GM13976 (cell line): ENCODE data around the gene OSER1.
A peak's percentile ranks its signal among the peaks of the same experiment; 100 is the strongest.
"Not testable (repeated sequence)": the region's sequence is repeated elsewhere in the genome, so short reads cannot be mapped to it uniquely, and the experiment has no call there.

Source experiments
- DNase-seq: peaks from one replicate; pipeline ENCODE4 v3.0.0; 2012; ENCODE audit warnings: low spot score
- in situ Hi-C: fragments of 300-500 bp; cut with MboI; formaldehyde crosslinking; loops from one replicate; pipeline ENCODE4 v1.12.0; 2022; ENCODE audit warnings: low sequenced_read_pairs, mixed read lengths, inconsistent platforms; ENCODE audit not compliant: unreplicated experiment
- TF ChIP-seq, protein P1 (sequence below): IDR thresholded peaks from 2 replicates; pipeline ENCODE4 v1.5.1; 2012; ENCODE audit warnings: borderline replicate concordance, mild to moderate bottlenecking; ENCODE audit not compliant: insufficient read depth; ENCODE audit errors: extremely low read depth, missing control alignments, control extremely low read depth

Gene OSER1

DNA sequence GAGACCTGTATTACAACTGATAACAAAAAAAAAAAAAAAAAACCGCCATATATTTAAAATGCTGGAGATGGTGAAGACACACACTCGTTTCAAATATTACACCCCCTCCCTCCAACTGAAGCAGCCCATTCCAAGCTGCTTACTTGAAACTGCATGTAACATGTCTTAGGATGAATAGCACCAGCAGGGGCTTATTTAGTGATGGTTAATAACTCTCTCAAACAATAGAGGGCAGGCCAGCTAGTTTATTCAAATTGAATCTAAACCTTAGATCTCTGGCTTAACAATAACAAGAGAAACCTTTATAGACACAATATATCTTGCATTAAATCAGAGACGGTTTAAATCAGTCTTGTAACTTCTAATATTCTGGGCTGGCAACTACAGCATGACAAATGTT lies 14.3 kb downstream of the OSER1 start:
- in situ Hi-C loops, result no loop called here
- no peak for DNase-seq
- TF ChIP-seq, protein P1, sequence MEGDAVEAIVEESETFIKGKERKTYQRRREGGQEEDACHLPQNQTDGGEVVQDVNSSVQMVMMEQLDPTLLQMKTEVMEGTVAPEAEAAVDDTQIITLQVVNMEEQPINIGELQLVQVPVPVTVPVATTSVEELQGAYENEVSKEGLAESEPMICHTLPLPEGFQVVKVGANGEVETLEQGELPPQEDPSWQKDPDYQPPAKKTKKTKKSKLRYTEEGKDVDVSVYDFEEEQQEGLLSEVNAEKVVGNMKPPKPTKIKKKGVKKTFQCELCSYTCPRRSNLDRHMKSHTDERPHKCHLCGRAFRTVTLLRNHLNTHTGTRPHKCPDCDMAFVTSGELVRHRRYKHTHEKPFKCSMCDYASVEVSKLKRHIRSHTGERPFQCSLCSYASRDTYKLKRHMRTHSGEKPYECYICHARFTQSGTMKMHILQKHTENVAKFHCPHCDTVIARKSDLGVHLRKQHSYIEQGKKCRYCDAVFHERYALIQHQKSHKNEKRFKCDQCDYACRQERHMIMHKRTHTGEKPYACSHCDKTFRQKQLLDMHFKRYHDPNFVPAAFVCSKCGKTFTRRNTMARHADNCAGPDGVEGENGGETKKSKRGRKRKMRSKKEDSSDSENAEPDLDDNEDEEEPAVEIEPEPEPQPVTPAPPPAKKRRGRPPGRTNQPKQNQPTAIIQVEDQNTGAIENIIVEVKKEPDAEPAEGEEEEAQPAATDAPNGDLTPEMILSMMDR, result no peak

DNA sequence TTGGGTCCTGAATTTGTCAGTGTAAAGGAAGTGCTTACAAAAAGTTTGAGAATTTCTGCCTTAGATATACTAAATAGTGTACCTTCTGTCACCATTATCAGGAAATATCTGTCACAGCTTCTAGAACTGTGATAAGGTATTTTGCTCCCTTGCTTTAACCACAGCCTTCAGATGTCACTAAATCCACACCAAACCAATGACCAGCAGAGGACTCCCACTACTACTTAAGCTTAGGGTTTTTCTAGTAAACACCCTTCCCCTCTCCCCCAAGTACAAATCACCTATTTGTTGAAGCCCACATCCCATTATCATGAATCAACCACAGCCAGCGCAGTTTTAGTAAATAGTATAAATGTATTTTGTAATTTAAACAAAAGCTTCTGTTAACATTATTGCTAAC lies 15.0 kb downstream of the OSER1 start:
- TF ChIP-seq, protein P1, result no peak
- in situ Hi-C loops, result no loop called here
- DNase-seq, result no peak

DNA sequence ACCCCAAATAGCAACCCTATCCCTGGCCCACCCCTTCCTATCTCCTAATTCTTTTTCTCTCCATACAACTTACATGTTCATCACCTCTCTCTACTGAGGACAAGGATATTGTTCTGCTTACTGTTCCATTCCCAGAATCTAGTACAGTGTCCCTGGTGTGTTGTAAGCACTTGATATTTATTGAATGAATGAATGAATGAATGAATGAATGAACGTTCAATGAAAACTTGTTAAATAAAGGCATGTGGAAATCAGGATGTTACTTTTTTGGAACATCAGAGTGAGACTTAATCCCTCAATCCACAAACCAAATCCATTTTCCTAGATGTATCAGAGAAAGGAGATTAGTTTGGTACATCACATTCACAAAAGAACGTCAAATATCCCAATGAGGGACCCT lies 16.8 kb downstream of the OSER1 start:
- in situ Hi-C loops, result no loop called here
- TF ChIP-seq, protein P1, result no peak
- DNase-seq, result no peak

DNA sequence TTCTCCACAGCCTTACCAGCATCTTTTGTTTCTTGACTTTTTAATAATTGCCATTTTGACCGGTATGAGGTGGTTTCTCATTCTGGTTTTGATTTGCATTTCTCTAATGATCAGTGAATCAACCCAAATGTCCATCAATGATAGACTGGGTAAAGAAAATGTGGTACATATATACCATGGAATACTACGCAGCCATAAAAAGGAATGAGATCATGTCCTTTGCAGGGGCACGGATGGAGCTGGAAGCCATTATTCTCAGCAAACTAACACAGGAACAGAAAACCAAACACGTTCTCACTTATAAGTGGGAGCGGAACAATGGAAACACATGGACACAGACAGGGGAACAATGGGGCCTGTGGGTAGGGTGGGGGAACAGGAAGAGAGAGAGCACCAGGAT lies 18.9 kb downstream of the OSER1 start:
- DNase-seq, in situ Hi-C loops: not testable (repeated sequence)

DNA sequence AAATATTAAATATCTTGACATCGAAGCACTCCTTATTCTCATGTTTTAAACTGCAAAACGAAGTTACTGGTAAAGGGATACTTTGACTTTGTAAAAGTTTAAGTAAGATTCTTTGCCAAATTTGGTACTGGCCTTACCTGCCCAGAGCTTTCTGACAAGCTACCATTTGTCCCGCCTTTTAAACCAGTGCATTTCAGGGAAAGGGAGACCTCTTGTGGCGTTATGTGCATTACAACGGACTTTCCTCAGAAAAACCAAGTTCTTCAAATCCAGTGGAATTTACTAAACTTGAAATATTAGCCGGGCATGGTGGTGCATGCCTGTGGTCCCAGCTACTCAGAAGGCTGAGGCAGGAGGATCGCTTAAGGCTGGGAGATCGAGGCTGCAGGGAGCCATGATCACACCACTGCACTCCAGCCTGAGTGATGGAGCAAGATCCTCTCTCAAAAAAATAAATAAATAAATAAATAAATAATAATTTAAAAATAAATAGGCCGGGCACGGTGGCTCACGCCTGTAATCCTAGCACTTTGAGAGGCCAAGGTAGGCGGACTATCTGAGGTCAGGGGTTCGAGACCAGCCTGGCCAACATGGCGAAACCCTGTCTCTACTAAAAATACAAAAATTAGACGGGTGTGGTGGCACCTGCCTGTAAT lies 20.2 kb downstream of the OSER1 start:
- TF ChIP-seq, protein P1, result peak; percentile 70
- peak; percentile 74 for DNase-seq
- in situ Hi-C loops, result not testable (repeated sequence)

DNA sequence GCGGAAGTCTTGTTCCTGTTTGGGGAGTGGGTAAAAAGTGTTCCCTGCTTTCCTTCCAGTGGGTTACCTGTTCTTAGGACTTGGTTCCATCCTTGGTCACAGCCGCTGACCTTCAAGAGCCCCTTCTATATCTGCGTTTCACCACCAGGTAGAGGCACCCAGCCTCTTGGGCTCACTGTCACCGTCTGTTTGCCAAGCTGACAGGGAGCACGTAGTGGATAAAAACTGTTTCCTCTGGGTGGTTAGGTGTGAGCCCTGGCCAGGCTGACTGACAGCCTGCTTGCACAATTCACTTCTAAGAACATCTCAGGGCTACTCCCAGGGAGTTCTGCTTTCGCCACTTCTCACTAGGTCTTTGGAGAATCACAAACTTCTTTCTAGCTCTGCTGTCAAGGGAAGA lies 21.8 kb downstream of the OSER1 start:
- in situ Hi-C loops, result loop anchor here (10.0 kb wide), 1 partner anchor 74 kb away; no protein-coding TSS in a partner anchor
- no peak for DNase-seq
- TF ChIP-seq, protein P1, result no peak

DNA sequence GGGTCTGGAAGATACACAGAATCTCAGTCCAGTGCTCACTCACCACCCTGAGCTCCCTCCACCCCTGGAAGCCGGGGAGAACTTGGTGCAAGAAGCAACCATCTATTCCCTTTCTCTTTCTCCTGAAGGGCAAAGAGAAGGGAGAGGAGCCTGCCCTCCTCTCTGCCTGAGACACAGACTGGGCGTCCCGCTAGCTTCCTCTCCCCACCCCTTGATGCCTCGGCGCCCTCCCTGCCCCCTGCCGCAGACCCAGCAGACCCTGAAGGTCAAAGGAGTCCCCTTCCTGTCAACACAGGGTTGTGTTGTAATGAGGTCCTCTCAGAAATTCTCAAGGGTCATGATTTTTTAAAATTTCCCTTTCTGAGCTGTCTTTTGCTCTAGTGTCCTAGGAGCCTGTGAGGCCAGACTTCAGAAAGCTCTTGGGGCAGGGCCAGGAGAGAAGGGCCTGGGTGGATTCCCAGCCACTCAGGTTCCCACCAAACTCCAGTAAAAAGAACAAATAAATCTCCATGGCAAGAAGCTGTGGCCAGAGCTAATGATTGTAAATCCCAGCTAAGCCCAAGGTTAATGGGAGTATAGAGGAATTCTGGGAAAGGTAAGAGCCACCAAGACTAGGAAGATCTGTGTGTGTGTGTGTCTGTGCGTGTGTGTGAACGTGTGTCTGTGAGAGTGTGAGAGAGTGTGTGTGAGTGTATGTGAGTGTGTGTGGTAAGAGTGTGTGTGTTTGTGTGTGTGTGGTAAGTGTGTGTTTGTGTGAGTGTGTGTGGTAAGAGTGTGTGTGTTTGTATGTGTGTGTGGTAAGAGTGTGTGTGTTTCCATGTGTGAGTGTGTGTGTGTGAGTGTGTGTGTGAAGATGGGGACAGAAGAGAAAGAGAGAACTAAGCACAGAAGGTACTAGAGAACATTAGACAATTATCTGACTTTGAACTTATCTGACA lies 22.5 kb downstream of the OSER1 start:
- no peak for DNase-seq
- TF ChIP-seq, protein P1, result no peak
- in situ Hi-C loops, result loop anchor here (10.0 kb wide), 1 partner anchor 73 kb away; no protein-coding TSS in a partner anchor
